ENCODE measurements around the gene SSBP3. TPM values are rescaled to one million over a fixed set of nuclear protein-coding genes. Genes with fewer than 3 reads are reported as not detected.

Gene SSBP3
- polyA plus RNA-seq, 1 experiment: 34.3 TPM

DNA sequence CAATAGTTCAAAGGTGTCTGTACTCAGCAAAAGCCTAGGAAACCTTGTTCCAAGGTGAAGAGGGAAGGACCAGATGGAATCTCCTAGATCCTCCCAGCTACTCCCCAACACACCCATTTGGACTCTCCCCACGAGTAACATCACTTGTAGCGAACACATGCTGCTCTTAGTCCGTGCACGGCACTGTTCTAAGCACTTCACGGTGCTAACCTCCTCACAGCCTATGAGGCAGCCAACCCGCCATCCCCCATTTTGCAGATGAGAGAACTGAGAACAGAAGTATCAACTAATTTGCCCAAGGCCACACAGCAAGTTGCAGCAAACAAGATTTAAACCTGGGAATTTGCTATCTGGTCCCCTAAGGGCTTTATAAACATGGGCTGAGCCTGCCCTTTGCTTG lies 182.0 kb downstream of the SSBP3 start:
- TF ChIP-seq, protein P1, sequence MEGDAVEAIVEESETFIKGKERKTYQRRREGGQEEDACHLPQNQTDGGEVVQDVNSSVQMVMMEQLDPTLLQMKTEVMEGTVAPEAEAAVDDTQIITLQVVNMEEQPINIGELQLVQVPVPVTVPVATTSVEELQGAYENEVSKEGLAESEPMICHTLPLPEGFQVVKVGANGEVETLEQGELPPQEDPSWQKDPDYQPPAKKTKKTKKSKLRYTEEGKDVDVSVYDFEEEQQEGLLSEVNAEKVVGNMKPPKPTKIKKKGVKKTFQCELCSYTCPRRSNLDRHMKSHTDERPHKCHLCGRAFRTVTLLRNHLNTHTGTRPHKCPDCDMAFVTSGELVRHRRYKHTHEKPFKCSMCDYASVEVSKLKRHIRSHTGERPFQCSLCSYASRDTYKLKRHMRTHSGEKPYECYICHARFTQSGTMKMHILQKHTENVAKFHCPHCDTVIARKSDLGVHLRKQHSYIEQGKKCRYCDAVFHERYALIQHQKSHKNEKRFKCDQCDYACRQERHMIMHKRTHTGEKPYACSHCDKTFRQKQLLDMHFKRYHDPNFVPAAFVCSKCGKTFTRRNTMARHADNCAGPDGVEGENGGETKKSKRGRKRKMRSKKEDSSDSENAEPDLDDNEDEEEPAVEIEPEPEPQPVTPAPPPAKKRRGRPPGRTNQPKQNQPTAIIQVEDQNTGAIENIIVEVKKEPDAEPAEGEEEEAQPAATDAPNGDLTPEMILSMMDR (IDR thresholded peaks at IDR 0.05; ENCODE audit: low read depth, low read length): no peak
- DNase-seq (ENCODE audit: low read depth, low spot score): no peak
- CTCF ChIA-PET: interaction anchor here (0.6 kb wide), 1 partner anchor 46 kb away, joined by 7 read pairs; no protein-coding TSS in a partner anchor
- Histone ChIP-seq H3K9me3 (ENCODE audit: control insufficient read depth, insufficient read depth, low read length) (no peaks in the 10 kb centered on the region), H3K27ac (ENCODE audit: low read depth, low read length) (no peak overlapping the region), H3K4me3 (ENCODE audit: low read depth, low read length) (no peak overlapping the region), H3K27me3 (ENCODE audit: control insufficient read depth, insufficient read depth, low read length) (no peaks in the 10 kb centered on the region)
- POLR2A ChIA-PET: no interaction called here

DNA sequence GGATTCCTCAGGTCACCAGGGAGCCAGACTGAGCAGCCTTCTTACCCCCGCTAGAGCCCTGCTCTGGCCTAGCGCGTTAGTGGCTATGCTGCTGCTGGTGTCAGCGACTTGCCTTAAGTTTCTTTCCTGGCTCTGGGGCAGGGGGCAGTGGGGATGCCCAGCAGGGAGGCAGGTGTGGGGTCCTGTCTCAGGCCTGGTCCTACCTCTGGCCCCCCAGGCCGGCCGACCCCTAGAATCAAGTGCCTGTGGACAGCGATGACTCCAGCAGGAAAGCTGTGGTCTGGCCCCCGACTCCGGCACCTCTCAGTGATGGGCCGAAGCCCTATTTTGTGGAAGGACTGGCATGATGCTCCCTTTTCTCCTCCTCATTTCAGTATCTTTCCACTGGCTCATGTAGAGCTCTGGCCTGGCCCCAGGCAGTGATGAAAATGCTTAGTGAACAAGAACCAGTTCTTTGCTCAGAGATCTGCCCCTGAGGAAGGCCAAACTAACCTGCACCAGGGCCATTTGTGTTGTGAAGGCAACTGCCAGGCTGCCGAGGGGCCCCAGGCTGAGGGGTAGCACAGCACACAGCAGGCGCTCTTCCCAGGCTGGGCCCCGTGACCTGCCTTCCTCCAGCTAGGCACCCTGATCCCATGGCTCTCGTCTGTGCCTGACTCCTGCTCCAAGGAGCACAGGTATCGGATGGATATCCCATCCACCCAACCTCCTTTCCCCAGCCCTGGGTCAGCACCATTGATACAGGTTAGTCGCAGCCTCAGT lies 182.6 kb downstream of the SSBP3 start:
- no peak for DNase-seq (ENCODE audit: low read depth, low spot score)
- ChIA-PET CTCF (no interaction called here), POLR2A (no interaction called here)
- Histone ChIP-seq H3K27ac (ENCODE audit: low read depth, low read length) (no peak overlapping the region), H3K4me3 (ENCODE audit: low read depth, low read length) (no peak overlapping the region), H3K27me3 (ENCODE audit: control insufficient read depth, insufficient read depth, low read length) (no peaks in the 10 kb centered on the region), H3K9me3 (ENCODE audit: control insufficient read depth, insufficient read depth, low read length) (no peaks in the 10 kb centered on the region)
- TF ChIP-seq, protein P1 (IDR thresholded peaks at IDR 0.05; ENCODE audit: low read depth, low read length): no peak

DNA sequence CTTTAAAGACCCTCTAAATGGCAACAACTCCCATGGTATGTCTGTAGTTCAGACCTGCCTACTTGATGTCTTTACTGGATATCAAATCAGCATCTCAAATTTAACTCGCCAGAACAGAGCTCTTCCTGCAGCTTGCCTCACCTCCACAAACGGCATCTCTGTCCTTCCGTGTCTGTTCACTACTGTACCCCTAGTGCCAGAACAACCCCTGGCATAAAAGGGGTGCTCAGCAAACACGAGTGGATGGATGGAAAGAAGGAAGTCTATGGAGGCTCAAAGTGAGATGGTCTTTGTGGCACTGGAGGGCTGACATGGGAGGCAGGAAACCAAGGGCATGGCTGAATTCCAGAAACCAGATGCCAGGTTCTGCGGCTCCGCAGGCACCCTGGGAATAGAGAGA lies 183.5 kb downstream of the SSBP3 start:
- H3K27me3 ChIP-seq (ENCODE audit: control insufficient read depth, insufficient read depth, low read length): no peaks in the 10 kb centered on the region
- ChIA-PET CTCF (no interaction called here), POLR2A (no interaction called here)
- DNase-seq (ENCODE audit: low read depth, low spot score): no peak
- TF ChIP-seq, protein P1 (IDR thresholded peaks at IDR 0.05; ENCODE audit: low read depth, low read length): no peak
- no peak overlapping the region for H3K4me3 ChIP-seq (ENCODE audit: low read depth, low read length)
- no peak overlapping the region for H3K27ac ChIP-seq (ENCODE audit: low read depth, low read length)
- no peaks in the 10 kb centered on the region for H3K9me3 ChIP-seq (ENCODE audit: control insufficient read depth, insufficient read depth, low read length)

DNA sequence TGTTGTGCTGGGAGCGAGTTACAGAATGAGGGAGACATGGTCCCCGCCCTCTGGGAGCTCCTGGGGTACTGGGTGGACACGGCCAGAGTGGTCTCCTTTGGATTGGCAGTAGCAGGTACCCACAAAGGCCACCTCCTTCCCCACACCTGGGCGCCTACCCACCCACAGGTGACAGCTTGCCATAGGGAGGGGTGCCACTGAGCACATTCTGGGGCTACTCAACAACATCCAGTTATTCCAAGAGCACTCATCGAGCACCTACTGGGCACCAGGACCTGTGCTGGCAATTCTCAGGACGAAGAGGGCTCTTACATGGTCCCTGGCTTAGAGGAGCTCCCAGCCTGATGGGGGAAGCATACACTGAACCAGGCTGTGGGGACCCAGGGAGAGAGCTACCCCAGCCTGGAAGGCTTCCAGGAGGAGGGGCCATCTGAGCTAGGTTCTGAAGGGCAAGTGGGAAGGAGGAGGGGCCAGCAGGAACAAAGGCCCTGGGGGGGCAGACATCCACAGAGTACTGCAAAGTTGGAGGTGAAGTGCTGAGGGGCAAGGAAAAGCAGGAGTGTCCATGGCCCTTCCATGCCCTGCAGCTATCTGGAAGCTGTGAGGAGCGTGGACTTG lies 184.2 kb downstream of the SSBP3 start:
- Histone ChIP-seq H3K27me3 (ENCODE audit: control insufficient read depth, insufficient read depth, low read length) (no peaks in the 10 kb centered on the region), H3K9me3 (ENCODE audit: control insufficient read depth, insufficient read depth, low read length) (no peaks in the 10 kb centered on the region), H3K4me3 (ENCODE audit: low read depth, low read length) (no peak overlapping the region), H3K27ac (ENCODE audit: low read depth, low read length) (no peak overlapping the region)
- no peak for DNase-seq (ENCODE audit: low read depth, low spot score)
- CTCF ChIA-PET: no interaction called here
- TF ChIP-seq, protein P1 (IDR thresholded peaks at IDR 0.05; ENCODE audit: low read depth, low read length): no peak
- POLR2A ChIA-PET: no interaction called here
